Tibial nerve (tissue), 4 donors: ENCODE data around the gene CCDC177.

Experiments
- CTCF ChIP-seq, 5 experiments: fragments of 200-600 bp in 3 of 5; fragments of 450-650 bp in 2 of 5; sonication (generic) in 3 of 5; IDR thresholded peaks; one replicate each; pipeline ENCODE4 v1.5.1; 2016 to 2019; ENCODE audit warnings: antibody characterized with exemption in 5 of 5, mild to moderate bottlenecking in 3 of 5, moderate library complexity in 2 of 5
- EP300 ChIP-seq, 2 donors: sonication (generic); formaldehyde crosslinking; IDR thresholded peaks; one replicate each; pipeline ENCODE4 v1.6.1; 2017; ENCODE audit warnings: antibody characterized with exemption in 2 of 2, mild to moderate bottlenecking in 1 of 2
- POLR2A ChIP-seq, 2 donors: fragments of 450-650 bp; IDR thresholded peaks; one replicate each; pipeline ENCODE4 v1.6.1; 2017; ENCODE audit warnings: antibody characterized with exemption in 2 of 2, mild to moderate bottlenecking in 2 of 2, moderate library complexity in 2 of 2

- TF ChIP-seq CTCF (IDR thresholded peaks at IDR 0.05): no peak
- TF ChIP-seq EP300 (IDR thresholded peaks at IDR 0.05): no peak
- TF ChIP-seq POLR2A (IDR thresholded peaks at IDR 0.05): no peak
Observed at GRCh38 chr14:69569859-69570258, 4.8 kb downstream of the CCDC177 start.
